ENCODE measurements around the gene SCN2B. TPM values are rescaled to one million over a fixed set of nuclear protein-coding genes. Genes with fewer than 3 reads are reported as not detected.

The SCN2B gene
- total and polyA plus RNA-seq, 10 of the 15 experiments (the other 5 are each of a cell fraction or from before 2014, with no cell fraction given) = 0.01 TPM; not detected in 9

DNA sequence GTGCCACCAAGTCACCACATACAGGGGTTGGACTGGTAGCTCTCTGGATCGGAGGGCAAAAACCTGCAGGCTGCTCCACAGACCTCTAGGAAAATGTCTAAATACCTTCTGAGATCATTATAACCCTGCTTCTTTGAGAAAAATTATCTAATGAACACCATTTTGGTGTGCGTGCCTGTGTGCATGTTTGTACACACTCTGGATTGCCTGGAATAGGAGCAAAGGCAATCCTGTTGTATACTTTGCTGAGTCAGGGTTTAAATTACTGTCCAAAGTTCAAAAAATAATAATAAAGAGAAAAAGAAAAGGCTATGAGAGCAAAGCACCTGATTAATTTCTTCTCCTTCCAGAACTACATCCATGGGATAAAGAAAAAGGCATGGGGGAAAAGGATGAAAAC lies 37.3 kb upstream of the SCN2B start (continued):
- no peak for TF ChIP-seq STAT1 (conservative IDR thresholded peaks at IDR 0.05)
- TF ChIP-seq MYB (IDR thresholded peaks at IDR 0.05; ENCODE audit: borderline replicate concordance, low read depth, low read length) = no peak

DNA sequence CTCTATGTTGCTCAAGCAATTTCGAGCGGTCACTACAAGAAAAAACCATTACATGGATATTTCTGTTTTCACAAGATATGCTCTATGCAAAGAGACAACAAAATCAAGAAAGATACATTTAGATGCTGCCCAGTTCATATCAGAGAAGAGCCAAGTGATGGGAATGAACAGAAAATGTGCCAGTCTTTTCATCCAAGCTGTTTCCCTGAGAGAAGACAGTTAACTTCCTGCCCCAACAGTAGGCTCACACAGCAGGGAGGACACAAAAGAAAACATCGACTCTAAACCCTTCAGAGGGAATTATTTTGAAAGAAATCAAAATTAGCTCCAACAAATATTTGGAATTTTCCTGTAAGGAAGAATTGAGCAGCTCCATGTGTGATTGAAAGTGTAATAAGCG lies 36.8 kb upstream of the SCN2B start:
- ChIA-PET SMC1A (ENCODE audit: uncharacterized antibody, unreplicated experiment) (interaction anchor here (0.8 to 5.8 kb wide), 13 partner anchors 11 to 70 kb away, joined by 3 to 80 read pairs (median 10); partner anchors contain the start of genes JAML and MPZL3), CTCF (interaction anchor here (0.6 to 6.9 kb wide), 9 partner anchors 10 to 79 kb away, joined by 3 to 62 read pairs (median 4); partner anchors contain the start of gene JAML), POLR2A (interaction anchor here (0.7 to 1.2 kb wide), 4 partner anchors 14 to 48 kb away, joined by 3 read pairs; no protein-coding TSS in a partner anchor), RAD21 (ENCODE audit: unreplicated experiment) (interaction anchor here (1.1 to 4.2 kb wide), 4 partner anchors 11 to 36 kb away, joined by 3 to 43 read pairs (median 15); partner anchors contain the start of gene JAML)
- ATAC-seq = no peak
- H3K4me1 ChIP-seq (ENCODE audit: control insufficient read depth, insufficient read depth, low read length) = peaks cover 36% of the 10 kb centered on the region
- no peak overlapping the region for H3K27ac ChIP-seq (ENCODE audit: control insufficient read depth, insufficient read depth)
- no peaks in the 10 kb centered on the region for H3K9me3 ChIP-seq (replicated peaks; ENCODE audit: control insufficient read depth, insufficient read depth, low read length)
- no peak overlapping the region for H3K9ac ChIP-seq (ENCODE audit: control insufficient read depth, insufficient read depth, low read length)
- intact Hi-C loops (cut with micrococcal nuclease; ENCODE audit: unreplicated experiment) = no loop called here
- WGBS (ENCODE audit: insufficient coverage, insufficient replicate concordance, low lambda C conversion rate, missing lambda C conversion rate) = 78% methylated on average over 4 of the region's 4 CpGs
- DNase-seq (ENCODE audit: low read depth, low spot score) = no peak
- H2AFZ ChIP-seq (ENCODE audit: control insufficient read depth, low read depth, low read length) = no peak overlapping the region
- H3K4me2 ChIP-seq (ENCODE audit: control insufficient read depth, insufficient read depth) = no peak overlapping the region
- H3K79me2 ChIP-seq (ENCODE audit: control insufficient read depth, insufficient read depth, low read length) = no peaks in the 10 kb centered on the region
- no peak for FAIRE-seq
- no peaks in the 10 kb centered on the region for H3K27me3 ChIP-seq (replicated peaks in 1 of 2; ENCODE audit: control insufficient read depth in 2 of 2, insufficient read depth in 2 of 2, low read length in 1 of 2)
- H4K20me1 ChIP-seq (ENCODE audit: control insufficient read depth, insufficient read depth) = no peaks in the 10 kb centered on the region
- H3K4me3 ChIP-seq = no peak overlapping the region
- no TSS peak for BruUV-seq (replicated peaks)
- in situ Hi-C loops (cut with MboI) = no loop called here
- no peaks in the 10 kb centered on the region for H3K36me3 ChIP-seq (ENCODE audit: control insufficient read depth in 2 of 2, insufficient read depth in 2 of 2, low read length in 1 of 2)
- TF ChIP-seq SPI1 (IDR thresholded peaks at IDR 0.05; ENCODE audit: borderline replicate concordance, insufficient read depth, low read depth, low read length) (no peak), PML (IDR thresholded peaks at IDR 0.05; ENCODE audit: low read length) (no peak), RFX5 (IDR thresholded peaks at IDR 0.05; ENCODE audit: low read depth, low read length) (no peak), BHLHE40 (IDR thresholded peaks at IDR 0.05; ENCODE audit: borderline replicate concordance in 1 of 2, low read depth in 2 of 2, low read length in 1 of 2) (no peak), POLR2AphosphoS5 (IDR thresholded peaks at IDR 0.05; ENCODE audit: low read length) (no peak), CBX3 (IDR thresholded peaks at IDR 0.05; ENCODE audit: borderline replicate concordance, low read depth) (no peak), EZH2 (IDR thresholded peaks at IDR 0.05; ENCODE audit: borderline replicate concordance, control insufficient read depth, low read depth, low read length) (no peak), HDAC6 (IDR thresholded peaks at IDR 0.05; ENCODE audit: unreplicated experiment) (no peak), FOXK2 (IDR thresholded peaks at IDR 0.05) (no peak), ZSCAN29 (IDR thresholded peaks at IDR 0.05) (no peak), GATAD2B (conservative IDR thresholded peaks at IDR 0.05; ENCODE audit: low read depth) (no peak), ZZZ3 (IDR thresholded peaks at IDR 0.05; ENCODE audit: control insufficient read depth, insufficient read length, low read depth) (no peak), SRF (IDR thresholded peaks at IDR 0.05; ENCODE audit: low read depth in 2 of 2, low read length in 2 of 2) (no peak)
- TF ChIP-seq, protein P1, sequence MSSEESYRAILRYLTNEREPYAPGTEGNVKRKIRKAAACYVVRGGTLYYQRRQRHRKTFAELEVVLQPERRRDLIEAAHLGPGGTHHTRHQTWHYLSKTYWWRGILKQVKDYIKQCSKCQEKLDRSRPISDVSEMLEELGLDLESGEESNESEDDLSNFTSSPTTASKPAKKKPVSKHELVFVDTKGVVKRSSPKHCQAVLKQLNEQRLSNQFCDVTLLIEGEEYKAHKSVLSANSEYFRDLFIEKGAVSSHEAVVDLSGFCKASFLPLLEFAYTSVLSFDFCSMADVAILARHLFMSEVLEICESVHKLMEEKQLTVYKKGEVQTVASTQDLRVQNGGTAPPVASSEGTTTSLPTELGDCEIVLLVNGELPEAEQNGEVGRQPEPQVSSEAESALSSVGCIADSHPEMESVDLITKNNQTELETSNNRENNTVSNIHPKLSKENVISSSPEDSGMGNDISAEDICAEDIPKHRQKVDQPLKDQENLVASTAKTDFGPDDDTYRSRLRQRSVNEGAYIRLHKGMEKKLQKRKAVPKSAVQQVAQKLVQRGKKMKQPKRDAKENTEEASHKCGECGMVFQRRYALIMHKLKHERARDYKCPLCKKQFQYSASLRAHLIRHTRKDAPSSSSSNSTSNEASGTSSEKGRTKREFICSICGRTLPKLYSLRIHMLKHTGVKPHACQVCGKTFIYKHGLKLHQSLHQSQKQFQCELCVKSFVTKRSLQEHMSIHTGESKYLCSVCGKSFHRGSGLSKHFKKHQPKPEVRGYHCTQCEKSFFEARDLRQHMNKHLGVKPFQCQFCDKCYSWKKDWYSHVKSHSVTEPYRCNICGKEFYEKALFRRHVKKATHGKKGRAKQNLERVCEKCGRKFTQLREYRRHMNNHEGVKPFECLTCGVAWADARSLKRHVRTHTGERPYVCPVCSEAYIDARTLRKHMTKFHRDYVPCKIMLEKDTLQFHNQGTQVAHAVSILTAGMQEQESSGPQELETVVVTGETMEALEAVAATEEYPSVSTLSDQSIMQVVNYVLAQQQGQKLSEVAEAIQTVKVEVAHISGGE (CRISPR knock-in tag; IDR thresholded peaks at IDR 0.05) = no peak
- TF ChIP-seq, protein P2, sequence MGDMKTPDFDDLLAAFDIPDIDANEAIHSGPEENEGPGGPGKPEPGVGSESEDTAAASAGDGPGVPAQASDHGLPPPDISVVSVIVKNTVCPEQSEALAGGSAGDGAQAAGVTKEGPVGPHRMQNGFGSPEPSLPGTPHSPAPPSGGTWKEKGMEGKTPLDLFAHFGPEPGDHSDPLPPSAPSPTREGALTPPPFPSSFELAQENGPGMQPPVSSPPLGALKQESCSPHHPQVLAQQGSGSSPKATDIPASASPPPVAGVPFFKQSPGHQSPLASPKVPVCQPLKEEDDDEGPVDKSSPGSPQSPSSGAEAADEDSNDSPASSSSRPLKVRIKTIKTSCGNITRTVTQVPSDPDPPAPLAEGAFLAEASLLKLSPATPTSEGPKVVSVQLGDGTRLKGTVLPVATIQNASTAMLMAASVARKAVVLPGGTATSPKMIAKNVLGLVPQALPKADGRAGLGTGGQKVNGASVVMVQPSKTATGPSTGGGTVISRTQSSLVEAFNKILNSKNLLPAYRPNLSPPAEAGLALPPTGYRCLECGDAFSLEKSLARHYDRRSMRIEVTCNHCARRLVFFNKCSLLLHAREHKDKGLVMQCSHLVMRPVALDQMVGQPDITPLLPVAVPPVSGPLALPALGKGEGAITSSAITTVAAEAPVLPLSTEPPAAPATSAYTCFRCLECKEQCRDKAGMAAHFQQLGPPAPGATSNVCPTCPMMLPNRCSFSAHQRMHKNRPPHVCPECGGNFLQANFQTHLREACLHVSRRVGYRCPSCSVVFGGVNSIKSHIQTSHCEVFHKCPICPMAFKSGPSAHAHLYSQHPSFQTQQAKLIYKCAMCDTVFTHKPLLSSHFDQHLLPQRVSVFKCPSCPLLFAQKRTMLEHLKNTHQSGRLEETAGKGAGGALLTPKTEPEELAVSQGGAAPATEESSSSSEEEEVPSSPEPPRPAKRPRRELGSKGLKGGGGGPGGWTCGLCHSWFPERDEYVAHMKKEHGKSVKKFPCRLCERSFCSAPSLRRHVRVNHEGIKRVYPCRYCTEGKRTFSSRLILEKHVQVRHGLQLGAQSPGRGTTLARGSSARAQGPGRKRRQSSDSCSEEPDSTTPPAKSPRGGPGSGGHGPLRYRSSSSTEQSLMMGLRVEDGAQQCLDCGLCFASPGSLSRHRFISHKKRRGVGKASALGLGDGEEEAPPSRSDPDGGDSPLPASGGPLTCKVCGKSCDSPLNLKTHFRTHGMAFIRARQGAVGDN (IDR thresholded peaks at IDR 0.05) = no peak
